Retina (tissue), 1 donor: ENCODE results near the gene ARHGAP26.
"Not testable (repeated sequence)": the region's sequence is repeated elsewhere in the genome, so short reads cannot be mapped to it uniquely, and the experiment has no call there.

Source experiments
- DNase-seq: peaks from one replicate; pipeline ENCODE4 v3.0.0-alpha.2; 2016

Gene ARHGAP26

DNA sequence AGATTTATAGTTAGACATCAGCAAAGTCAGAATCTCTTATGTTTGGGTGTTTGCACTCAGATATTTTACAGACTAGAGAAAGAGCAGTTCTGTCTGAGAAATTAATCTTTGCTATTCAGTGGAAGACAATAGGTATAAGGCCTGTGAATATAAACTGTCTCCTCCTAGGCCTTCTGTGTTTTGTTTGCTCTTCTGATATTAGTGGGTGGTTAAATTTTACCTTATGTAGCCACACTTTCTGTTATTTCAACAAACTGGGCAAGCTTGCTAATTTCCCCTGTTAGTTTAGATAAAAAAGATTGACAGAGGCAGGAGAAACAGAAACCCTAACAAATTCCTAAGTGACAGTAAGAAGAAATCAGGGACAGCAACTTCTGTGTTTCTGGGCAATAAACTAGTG, 141.6 kb downstream of the ARHGAP26 start:
- DNase-seq, result no peak

DNA sequence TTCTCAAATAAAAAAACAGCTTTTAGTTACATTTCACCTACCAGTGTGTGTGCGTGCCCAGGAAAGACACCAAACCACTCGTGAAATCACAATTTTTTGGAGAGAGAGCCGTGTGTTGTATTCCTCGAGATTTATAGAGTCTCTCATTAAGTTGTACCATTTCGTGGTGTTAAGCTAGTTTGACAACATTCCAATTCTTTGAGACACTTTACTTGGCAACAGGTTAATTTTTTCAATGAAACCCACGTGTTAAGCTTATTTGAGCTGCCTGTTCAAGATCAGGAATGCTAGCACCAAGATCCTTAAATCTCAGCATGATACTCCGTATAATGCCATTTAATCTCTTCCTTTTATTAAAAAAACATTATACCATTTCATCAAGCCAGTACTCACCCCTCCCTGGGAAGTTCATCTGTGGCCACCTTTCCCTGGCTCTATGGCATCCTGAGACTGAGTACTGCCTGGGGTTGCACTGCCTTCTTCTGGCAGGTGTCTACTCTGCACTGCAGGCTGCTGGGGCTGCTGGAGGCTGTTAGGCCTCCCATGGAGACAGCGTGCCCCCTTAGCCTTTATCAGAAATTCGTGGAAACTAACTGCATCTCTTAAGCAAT, 143.7 kb downstream of the ARHGAP26 start:
- no peak for DNase-seq

DNA sequence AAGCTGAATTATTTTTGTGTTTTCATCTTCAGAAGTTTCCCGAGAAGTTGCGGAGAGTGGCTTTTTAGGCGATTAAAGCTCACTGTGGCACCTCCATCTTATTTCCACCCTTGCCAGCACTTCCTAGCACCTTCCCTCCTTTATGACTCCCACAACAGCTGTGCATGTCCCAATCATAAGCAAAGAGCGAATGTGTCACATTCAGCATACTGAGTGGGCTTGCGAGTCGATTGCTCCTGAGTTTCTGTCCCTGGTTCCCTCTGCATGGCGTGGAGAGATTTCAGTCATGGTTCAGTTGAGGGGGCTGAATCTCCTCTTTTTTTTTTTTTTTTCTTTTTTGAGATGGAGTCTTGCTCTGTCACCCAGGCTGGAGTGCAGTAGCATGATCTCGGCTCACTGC, 144.9 kb downstream of the ARHGAP26 start:
- DNase-seq, result no peak

DNA sequence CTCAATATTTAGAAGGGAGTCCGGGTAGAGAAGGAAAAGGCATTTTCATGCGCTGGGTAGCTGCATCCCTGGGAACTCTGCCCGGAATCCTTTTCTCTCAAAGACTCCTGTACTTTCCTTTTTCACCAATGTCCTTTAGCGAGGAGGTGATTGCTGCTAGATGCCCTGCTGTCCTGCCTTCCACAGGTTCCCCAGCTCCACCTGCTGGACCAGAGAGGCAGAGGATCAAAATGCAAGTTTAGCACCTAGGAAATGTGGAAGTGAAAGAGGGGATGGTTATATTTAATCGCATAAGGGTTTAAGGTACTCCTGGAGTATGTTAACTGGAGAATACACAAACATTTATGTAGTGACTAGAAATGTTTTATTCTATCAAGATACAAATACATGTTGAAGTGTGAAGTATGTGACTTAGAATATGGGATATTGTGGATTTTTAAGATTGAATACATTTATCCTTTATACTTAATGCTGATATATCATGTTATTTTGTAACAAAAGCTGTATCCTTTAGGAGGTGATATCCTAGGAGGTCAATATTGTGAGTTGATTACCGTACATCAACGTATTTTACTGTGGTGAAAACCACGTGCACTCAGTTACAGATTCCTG, 145.7 kb downstream of the ARHGAP26 start:
- DNase-seq, result no peak

DNA sequence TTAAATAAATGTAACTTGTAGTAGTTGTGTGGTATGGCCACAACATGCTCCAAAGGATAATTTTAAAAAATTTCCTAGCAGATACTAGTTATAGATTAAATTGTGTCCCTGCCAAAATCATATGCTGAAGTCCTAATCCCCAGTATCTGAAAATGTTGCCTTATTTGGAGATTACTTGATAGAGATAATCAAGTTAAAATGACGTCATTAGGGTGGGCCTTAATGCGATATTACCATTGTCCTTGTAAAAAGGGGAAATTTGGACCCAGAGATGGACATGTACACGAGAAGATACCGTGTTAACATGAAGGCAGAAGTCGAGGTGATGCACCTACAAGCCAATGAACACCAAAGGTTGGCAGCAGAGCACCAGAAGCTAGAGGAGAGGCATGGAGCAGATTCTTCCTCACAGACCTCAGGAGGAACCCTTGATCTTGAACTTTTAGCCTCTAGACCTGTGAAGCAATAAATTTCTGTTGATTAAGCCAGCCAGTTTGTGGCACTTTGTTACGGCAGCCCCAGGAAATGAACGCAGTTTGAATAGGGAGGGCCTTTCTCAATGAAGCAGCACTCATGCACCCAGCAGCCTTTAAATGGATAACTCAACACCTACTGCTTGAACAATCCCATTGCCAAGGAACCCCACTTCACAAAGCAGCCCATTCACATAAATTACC, 148.9 kb downstream of the ARHGAP26 start:
- DNase-seq, result no peak

DNA sequence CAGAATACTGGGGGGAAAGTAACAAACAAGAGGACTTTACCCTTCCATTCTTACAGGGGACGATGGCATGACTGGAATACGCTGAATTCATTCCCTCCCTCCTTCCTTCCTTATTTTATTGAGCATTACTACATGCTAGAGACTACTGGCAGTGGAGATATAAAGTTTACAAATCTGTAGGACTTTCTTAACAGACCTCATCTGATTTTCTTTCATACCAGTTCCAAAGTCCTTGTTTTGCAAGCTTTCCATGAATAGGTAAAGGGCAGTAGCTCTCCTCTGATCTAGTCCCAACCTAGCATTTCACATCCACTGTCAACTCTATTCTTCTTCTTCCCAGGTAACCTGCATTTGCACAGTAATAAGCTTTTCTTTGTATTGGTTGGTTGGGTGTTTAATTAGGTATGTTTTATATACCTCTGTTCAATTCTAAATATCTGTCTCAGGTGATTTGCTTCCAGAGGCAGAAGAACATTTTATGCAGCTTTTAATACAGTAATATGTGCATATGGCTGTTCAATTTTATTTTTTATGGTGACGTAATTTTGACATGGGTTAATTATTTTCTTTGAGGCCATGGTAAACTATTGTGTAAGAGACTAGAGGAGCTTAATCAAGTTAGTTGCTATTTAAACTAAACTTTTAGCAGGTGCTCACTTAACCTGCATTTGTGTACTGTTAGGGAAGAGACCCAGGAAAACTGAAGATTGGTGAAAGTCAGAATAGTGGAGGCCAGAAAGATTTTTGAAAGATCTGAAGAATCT, 150.9 kb downstream of the ARHGAP26 start:
- DNase-seq, result no peak

DNA sequence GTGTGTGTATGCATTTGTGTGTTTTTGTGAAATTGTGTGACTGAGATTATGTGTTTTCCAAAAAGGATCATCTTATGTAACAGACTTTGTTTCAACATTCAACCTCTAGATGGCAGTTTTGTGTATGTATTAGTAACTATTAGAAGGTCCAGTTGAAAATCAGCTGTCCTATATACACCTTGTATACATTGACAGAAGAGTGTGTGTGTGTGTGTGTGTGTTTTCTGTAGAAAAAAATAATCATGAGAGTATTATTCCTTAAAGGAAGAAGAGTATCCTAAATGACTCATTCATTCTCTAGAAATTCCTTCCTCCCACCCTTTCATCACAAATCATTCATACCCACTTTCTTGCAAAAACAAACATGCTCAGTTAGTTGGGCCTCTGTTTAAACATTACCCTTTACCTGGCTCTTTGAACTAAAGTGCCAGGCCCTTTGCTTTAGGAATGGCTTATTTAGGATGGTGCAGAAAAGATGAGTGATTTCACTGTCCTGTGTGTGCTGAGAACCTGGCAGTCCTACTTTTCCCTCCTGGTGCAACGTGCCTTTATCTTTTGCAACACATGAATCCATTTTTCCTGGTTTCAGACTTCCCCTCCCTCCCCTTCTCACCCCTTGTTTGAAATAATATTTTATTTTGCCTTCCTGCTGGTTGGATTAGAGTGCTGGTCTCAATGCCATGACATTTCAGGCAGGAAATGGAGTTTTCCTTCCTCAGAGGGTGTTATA, 152.2 kb downstream of the ARHGAP26 start:
- DNase-seq, result peak; percentile 19

DNA sequence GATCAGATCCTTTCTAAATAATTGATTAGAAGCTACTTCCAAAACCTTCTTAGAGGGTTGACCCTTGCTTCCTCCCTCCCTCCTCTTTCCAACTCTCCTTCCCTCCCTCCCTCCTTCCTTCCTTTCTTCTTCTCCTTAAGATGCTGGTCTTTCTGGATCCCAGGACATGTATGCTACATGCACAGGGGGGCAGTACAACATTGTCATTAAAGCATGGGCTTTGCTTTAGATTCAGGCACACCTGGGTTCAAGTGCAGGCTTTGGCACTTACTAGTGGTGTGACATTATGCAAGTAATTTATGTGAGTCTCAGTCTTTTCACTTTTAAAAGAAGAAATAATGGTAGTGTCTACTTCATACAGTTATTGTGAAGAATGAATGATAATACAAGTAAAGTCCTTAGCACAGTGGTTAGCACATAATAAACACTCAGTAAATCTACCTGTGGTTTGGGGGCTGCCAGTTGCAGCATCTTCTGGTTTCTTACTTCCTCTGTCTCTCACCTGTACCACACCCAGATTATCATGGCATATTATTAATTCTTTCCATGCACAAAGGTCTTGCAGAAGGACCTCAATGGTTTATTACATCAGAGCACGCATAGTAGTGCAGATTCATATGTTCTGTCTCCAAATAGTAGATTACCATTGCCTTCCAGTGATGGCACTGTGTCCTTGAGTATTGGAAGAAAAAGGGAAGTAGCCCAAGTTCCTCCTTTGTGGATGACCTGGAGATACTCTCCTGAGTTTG, 154.1 kb downstream of the ARHGAP26 start:
- no peak for DNase-seq

DNA sequence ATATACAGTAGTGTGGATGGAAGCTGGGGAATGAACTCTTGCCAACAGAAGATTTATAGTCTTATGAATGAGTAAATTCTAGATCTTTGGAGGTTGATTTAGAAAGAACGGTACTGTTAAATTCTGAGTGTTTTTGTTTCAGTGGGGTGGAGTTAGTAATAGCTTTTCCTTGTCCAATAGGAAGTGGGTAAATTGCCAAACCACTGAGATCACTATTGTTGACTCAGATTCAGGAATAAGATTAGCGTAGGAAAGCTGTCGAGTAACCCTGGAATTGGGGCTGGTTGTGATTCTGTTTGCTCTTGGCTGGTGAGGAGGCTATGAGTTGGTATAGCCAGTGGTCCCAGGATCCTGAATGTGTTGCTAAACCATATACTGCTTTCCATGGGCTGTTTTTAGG, 155.6 kb downstream of the ARHGAP26 start:
- no peak for DNase-seq

DNA sequence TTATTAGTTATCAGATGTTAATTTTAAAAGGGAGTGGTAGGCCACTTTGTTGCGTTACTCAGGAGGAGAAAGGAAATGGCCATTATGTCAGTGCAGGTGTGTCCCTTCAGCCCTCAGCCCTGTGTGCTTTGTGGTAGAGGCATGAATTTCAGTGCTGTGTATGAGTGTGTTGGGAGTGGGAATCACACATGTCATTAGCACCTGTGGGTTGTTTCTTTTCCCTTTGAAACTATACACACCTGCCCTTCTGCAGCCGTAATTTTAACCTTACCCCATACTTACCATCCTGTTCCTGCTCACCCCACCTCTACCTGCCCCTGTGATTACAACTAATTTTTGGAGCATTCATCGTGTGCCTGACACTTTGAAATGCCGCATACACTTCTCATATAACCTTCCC, 156.4 kb downstream of the ARHGAP26 start:
- DNase-seq, result no peak

DNA sequence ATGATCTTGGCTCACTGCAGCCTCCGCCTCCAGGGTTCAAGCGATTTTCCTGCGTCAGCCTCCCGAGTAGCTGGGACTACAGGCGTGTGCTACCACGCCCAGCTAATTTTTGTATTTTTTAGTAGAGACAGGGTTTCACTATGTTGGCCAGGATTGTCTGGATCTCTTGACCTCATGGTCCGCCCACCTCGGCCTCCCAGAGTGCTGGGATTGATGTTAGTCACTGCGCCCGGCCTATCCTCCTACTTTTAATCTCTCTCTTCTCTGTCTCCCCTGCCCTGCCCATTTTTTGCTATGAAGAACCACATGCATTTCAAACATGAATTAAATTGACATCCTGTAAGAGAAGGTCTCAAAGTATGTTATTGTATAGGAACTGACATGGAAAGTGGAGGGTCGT, 158.8 kb downstream of the ARHGAP26 start:
- DNase-seq, result not testable (repeated sequence)

DNA sequence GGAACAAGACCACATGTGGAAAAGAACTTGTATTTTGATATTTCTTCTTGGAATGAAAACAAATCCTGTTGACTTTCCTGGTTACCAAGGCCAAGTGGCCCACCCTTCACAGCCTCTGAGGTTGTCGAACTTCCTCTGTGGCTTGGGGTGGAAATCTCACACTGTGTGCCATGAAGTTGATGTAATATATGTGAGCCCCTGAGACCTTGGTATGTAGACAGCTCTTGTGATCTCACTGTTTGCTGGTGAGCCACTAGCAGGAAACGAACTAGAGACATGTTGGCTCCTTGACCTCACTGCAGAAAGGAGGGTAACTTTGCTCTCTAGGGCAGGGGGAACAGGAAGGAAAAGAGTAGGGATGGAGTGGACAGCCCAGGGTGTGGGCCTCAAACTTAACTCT, 159.4 kb downstream of the ARHGAP26 start:
- DNase-seq, result no peak

DNA sequence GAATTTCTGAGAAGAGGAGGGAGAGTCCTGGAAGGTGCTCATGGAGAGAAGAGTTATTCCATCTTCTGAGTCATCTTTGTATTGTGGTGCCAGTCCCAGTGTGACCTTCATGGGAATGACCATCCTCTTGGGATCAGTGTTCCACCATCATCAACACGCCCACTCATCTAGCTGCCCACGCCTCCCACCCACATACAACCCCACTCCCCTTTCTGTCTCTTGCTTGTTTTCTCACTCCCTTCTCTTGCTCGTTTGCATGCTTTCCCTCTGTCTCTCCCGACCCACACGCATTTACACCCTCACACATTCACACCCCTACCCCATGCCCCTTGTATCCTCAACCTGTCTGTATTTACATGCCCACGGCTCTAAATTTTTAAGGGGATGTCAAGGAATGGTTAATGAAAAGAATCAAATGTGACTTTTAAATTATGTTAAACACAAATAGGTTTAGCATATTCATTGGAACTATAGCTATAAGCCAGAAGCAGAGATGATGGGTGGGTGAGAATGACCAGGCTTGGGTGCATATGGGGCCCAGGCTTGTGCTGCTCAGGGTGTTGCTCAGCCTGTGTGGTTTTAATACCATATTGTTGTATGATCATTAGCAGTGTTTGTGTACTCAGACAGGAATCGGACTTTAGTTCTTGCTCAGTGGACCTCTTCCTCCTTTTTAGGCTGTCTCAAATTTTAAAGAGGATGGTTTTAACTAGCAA, 160.4 kb downstream of the ARHGAP26 start:
- DNase-seq, result no peak

DNA sequence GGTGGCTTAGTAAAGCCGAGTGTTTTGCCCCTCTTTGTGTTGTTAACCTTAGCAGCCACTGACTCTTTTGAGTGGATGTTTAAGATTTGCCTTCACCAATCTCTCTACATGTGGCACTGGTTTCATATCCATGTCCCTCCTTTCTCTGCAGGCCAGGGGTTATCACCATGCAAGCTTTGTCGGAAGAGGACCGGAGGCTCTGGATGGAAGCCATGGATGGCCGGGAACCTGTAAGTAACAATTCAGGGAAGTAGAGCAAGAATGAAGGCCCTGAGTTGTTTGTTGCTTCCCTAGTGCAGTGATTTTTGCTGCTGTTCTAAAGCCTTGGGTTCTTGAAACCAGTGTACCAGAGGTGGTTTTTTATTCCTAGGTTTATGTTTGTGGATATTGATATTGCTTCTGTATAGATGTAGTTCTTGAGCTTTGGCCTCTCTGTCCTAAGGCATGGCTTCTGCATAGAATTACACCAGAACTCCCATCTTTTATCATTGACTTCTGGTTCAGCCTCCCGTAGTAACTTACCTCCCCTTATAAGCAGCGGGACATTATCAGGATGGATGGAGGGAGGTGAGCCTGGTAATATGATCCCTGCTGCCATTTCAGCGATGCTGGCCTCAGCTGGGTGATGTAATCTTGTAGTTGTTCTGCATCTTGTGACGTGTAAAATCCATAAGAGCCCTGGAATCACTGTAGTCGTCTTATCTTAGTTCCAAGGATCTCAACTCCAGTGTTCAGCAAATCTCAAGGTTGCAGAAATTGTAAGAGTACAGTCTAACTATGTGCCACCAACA, 161.9 kb downstream of the ARHGAP26 start:
- DNase-seq, result no peak

DNA sequence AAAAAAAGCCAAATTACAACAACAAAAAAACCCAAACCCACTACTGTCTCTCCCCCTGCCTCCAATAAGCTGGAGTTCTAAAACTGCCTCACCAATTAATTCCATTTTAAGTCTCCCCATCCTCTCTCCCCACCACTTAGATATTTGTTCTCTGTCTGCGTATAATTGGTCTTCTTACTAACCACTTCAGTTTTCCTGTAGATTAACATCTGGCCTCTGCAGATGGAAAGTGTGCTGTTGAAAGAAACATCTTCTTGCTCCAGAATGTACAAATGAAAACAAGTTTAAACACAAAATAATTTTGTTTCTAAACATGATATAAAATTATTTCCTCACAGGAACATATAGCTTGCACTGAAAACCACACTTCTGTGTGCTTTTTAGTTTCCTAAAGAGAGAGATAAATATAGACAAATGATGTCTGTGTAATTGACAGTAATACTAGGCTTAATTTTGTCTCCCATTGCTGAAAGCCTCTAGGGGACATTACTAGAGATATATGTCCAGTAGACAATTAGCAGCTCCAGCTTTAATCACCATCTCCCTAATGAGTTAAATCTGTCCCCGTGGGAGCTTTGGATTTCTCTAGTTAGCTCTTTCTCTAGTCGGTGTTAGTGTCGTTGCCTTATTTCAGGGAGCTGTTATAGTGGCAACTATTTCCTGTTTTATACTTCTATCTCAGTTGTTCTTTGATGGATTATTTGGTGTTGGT, 164.0 kb downstream of the ARHGAP26 start:
- no peak for DNase-seq

DNA sequence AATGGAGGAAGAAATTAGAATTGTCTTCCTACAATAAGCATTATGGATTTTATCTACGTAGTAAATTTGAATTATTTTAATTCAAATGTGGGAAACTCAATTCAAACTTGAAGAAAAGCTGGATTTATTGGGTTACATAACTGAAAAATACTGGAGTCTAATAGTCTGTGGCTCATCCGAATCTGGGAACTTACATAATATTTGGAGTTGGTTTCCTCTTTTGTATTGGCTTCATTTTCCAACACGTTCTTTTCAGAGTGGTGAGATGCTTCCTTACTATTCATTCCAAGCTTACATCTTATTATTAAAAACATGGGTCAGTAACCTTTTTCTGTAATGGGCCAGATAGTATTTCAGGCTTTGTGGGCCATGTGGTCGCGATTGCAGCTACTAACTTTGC, 164.8 kb downstream of the ARHGAP26 start:
- no peak for DNase-seq

DNA sequence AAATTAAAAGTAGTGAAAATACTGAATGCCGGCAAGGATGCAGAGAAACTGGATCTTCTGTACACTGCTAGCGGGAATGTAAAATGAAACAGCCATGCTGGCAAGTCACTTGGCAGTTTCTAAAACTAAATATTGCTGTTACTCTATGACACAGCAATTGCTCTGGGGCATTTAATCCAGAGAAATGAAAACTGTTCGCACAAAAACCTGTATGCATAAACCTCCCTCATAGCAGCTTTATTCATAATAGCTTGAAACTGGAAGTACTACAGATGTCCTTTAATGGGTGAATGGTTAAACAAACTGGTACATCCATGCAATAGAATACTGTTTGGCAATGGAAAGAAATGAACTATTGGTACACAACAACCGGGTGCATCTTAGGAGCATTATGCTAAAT, 167.2 kb downstream of the ARHGAP26 start:
- DNase-seq, result no peak

DNA sequence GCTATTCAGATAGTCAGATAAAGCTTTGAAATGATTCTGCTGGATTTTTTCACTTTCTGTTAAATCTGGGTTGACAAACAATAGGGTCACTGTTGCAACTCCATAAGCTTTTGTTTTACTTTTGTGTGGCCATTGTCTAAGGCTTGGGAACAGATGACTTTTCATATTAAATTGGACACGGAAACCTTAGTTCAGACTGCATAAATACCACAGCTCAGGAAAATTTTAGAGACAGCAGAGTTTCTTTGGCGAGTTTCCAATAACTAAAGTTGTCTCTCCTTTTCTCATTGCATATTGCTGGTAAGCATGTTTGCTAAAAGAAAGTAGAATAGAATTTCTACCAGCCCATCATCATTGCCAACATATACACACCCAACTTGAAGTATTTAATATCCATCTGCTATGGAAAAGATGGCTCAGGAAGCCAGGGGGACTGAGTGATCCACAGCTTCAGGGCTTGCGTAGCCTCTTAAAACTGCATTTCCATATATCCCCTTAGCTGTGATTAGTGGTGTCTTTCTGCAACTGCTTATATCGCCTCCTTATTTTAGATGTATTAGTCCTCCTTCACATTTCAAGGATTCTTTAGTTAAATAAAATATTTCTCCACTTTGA, 168.2 kb downstream of the ARHGAP26 start:
- DNase-seq, result no peak

DNA sequence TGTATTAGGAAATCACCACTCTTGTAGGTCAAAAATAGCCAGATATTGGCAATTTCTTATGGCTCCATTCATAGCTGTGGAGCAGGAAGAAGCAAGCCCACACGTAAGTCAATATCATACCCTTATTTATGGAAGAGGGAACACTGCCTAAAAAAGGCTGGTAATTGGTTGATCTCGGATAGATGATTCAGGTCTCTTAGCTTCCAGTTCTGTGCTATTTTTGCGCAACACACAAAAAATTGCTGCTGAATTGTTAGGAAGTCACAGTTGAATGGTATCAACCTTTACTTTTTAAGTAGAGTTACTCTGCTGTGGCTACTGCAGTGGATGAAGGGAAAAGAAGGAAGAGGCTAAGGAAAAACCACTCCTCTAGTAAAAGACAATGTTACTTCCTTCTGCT, 168.8 kb downstream of the ARHGAP26 start:
- DNase-seq, result no peak

DNA sequence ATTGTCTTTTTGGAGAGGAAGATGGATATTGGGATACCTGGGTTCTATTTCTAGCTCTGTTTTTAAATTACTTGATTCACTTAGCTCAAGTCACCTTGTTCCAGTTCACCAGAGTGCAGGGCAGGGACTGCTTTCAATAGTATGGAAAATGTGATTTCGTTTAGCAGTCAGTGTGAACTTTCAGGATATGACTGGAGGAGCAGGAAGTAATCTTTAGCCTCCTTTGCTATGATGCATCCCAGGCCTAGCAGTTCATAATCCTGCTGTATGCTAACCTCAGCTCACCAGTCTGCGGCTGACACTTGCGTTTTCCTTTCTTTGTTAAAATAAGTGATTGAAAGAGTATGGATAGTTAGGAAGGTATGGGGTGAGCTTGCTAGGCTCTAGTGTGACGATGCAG, 169.7 kb downstream of the ARHGAP26 start:
- no peak for DNase-seq
